Measurements from ENCODE around the gene SLC2A9. TPM values are rescaled to one million over a fixed set of nuclear protein-coding genes. Genes with fewer than 3 reads are reported as not detected.

SLC2A9 gene
- polyA plus RNA-seq, 1 donor from 2014 or later: not detected

GRCh38 chr4:9997886-9998285 lies 23.4 kb downstream of the SLC2A9 start:
- no peaks in the 10 kb centered on the region for H3K9me2 ChIP-seq (ENCODE audit: insufficient read depth, low read length)

GRCh38 chr4:9996319-9997110 lies 24.8 kb downstream of the SLC2A9 start:
- Histone ChIP-seq H3K4me3 (ENCODE audit: low read length) (no peak overlapping the region), H3K9me3 (ENCODE audit: low read length) (no peaks in the 10 kb centered on the region), H3K27ac (ENCODE audit: low read length) (no peak overlapping the region), H3K79me2 (replicated peaks; ENCODE audit: insufficient read depth, low read length) (no peaks in the 10 kb centered on the region), H3K4me2 (ENCODE audit: low read length) (no peak overlapping the region), H4K20me1 (ENCODE audit: insufficient read depth) (no peaks in the 10 kb centered on the region), H3F3A (ENCODE audit: insufficient read depth, low read length, poor library complexity, severe bottlenecking) (no peaks in the 10 kb centered on the region), H3K9me2 (ENCODE audit: insufficient read depth, low read length) (no peaks in the 10 kb centered on the region), H2AFZ (ENCODE audit: low read depth, low read length) (no peak overlapping the region), H3K9ac (ENCODE audit: low read length) (no peak overlapping the region), H3K36me3 (ENCODE audit: insufficient read depth, low read length) (no peaks in the 10 kb centered on the region), H3K27me3 (ENCODE audit: insufficient read depth, low read depth, low read length) (no peaks in the 10 kb centered on the region)
- TF ChIP-seq EP300 (conservative IDR thresholded peaks at IDR 0.05; ENCODE audit: poor library complexity, severe bottlenecking) (no peak), MXI1 (conservative IDR thresholded peaks at IDR 0.05; ENCODE audit: poor library complexity, severe bottlenecking) (no peak)

More at GRCh38 chr4:9997886-9998285, 23.4 kb downstream of the SLC2A9 start:
- no peaks in the 10 kb centered on the region for H3K9me3 ChIP-seq (ENCODE audit: low read length)
- H3K36me3 ChIP-seq (ENCODE audit: insufficient read depth, low read length): no peaks in the 10 kb centered on the region
- H2AFZ ChIP-seq (ENCODE audit: low read depth, low read length): no peak overlapping the region
- TF ChIP-seq RAD21 (conservative IDR thresholded peaks at IDR 0.05): no peak
- no peak for TF ChIP-seq REST (IDR thresholded peaks at IDR 0.05; ENCODE audit: borderline replicate concordance)
- no peak for TF ChIP-seq TAF1 (IDR thresholded peaks at IDR 0.05; ENCODE audit: low read depth)
- no peak for TF ChIP-seq EZH2 (IDR thresholded peaks at IDR 0.05; ENCODE audit: borderline replicate concordance, insufficient read depth, low read length, poor library complexity, severe bottlenecking)
- no peak for TF ChIP-seq POLR2AphosphoS5 (IDR thresholded peaks at IDR 0.05)
- TF ChIP-seq EP300 (conservative IDR thresholded peaks at IDR 0.05; ENCODE audit: poor library complexity, severe bottlenecking): no peak
- TF ChIP-seq SMC3 (conservative IDR thresholded peaks at IDR 0.05; ENCODE audit: poor library complexity): no peak
- TF ChIP-seq CTCF (IDR thresholded peaks at IDR 0.05; ENCODE audit: poor library complexity, severe bottlenecking): no peak
- no peak for TF ChIP-seq MXI1 (conservative IDR thresholded peaks at IDR 0.05; ENCODE audit: poor library complexity, severe bottlenecking)
- H3K9ac ChIP-seq (ENCODE audit: low read length): no peak overlapping the region
- no peak overlapping the region for H3K4me2 ChIP-seq (ENCODE audit: low read length)
- no peak overlapping the region for H3K4me3 ChIP-seq (ENCODE audit: low read length)
- H4K20me1 ChIP-seq (ENCODE audit: insufficient read depth): no peaks in the 10 kb centered on the region
- H3F3A ChIP-seq (ENCODE audit: insufficient read depth, low read length, poor library complexity, severe bottlenecking): no peaks in the 10 kb centered on the region
- H3K27me3 ChIP-seq (ENCODE audit: insufficient read depth, low read depth, low read length): no peaks in the 10 kb centered on the region
- no peak overlapping the region for H3K27ac ChIP-seq (ENCODE audit: low read length)
- no peaks in the 10 kb centered on the region for H3K79me2 ChIP-seq (replicated peaks; ENCODE audit: insufficient read depth, low read length)
